BE2C (cell line): Measurements from ENCODE around the gene KLHL41.
"Not testable (repeated sequence)": the region's sequence is repeated elsewhere in the genome, so short reads cannot be mapped to it uniquely, and the experiment has no call there.

Experiments used
- DNase-seq: peaks from one replicate; pipeline ENCODE4 v3.0.0-alpha.2; 2020
- H3K27me3 ChIP-seq: fragments of 250-450 bp; sonication (Bioruptor Pico); 2 replicates; pipeline ENCODE4 v1.5.1; 2020; ENCODE audit warnings: mild to moderate bottlenecking
- H3K36me3 ChIP-seq: fragments of 250-450 bp; sonication (Bioruptor Pico); 2 replicates; pipeline ENCODE4 v1.5.1; 2020; ENCODE audit warnings: mild to moderate bottlenecking
- H3K4me1 ChIP-seq: fragments of 250-450 bp; sonication (Bioruptor Pico); 2 replicates; pipeline ENCODE4 v1.5.1; 2020
- H3K4me3 ChIP-seq: 2 replicates; pipeline ENCODE4 v1.5.1; 2011; ENCODE audit warnings: low read depth, low read length
- H3K9me3 ChIP-seq: fragments of 250-450 bp; sonication (Bioruptor Pico); 2 replicates; pipeline ENCODE4 v1.5.1; 2020
- TF ChIP-seq, protein P1 (sequence below): IDR thresholded peaks from 2 replicates; pipeline ENCODE4 v1.5.1; 2012; ENCODE audit warnings: mild to moderate bottlenecking, low read depth, low read length

KLHL41 gene

GRCh38 chr2:169512525-169512924 is 3.0 kb downstream of the KLHL41 start:
- no peaks in the 10 kb centered on the region for H3K27me3 ChIP-seq
- H3K36me3 ChIP-seq: no peaks in the 10 kb centered on the region
- TF ChIP-seq, protein P1, sequence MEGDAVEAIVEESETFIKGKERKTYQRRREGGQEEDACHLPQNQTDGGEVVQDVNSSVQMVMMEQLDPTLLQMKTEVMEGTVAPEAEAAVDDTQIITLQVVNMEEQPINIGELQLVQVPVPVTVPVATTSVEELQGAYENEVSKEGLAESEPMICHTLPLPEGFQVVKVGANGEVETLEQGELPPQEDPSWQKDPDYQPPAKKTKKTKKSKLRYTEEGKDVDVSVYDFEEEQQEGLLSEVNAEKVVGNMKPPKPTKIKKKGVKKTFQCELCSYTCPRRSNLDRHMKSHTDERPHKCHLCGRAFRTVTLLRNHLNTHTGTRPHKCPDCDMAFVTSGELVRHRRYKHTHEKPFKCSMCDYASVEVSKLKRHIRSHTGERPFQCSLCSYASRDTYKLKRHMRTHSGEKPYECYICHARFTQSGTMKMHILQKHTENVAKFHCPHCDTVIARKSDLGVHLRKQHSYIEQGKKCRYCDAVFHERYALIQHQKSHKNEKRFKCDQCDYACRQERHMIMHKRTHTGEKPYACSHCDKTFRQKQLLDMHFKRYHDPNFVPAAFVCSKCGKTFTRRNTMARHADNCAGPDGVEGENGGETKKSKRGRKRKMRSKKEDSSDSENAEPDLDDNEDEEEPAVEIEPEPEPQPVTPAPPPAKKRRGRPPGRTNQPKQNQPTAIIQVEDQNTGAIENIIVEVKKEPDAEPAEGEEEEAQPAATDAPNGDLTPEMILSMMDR: no peak
- no peak overlapping the region for H3K4me3 ChIP-seq
- no peak for DNase-seq
- no peaks in the 10 kb centered on the region for H3K9me3 ChIP-seq
- no peaks in the 10 kb centered on the region for H3K4me1 ChIP-seq

DNA sequence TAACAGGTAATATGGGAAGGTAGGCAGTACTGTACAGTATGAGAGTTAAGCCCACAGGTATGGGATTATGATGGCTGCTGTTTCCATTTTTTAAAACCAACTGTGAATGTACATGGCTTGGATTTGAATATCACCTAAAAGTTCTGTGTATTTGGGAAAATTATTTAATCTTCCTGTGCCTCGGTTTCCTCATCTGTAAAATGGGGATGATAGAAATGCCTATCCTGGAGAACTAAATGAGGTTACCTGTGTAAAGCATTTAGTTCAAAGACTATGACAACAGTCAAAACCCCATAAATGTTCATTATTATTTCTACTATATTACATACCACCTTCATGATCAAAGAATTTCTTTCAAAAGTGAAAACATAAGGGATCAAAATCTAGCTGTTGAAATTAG is 3.6 kb downstream of the KLHL41 start:
- Histone ChIP-seq H3K4me1 (no peaks in the 10 kb centered on the region), H3K9me3 (no peaks in the 10 kb centered on the region), H3K27me3 (no peaks in the 10 kb centered on the region), H3K36me3 (no peaks in the 10 kb centered on the region), H3K4me3 (no peak overlapping the region)
- DNase-seq: no peak
- TF ChIP-seq, protein P1: no peak

DNA sequence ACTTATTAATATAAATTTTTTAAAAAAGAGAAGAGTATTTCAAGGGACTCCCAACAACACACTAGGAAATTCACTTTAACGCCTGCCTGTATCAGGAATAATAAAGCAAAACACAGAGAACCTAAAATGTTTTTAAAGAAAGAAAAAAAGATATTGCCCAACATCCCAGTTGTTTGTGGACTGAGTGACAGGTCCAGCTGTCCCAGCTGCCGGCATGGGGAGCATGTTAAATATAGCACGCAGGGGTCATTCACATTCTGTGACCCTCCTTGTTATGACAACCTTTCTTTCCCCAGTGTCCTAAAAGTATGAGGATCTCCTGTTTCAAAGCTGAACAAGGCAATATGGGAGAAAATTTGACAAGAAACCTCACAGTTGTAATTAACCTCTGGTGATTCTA is 4.4 kb downstream of the KLHL41 start:
- Histone ChIP-seq H3K27me3 (no peaks in the 10 kb centered on the region), H3K36me3 (no peaks in the 10 kb centered on the region), H3K9me3 (no peaks in the 10 kb centered on the region), H3K4me3 (no peak overlapping the region), H3K4me1 (no peaks in the 10 kb centered on the region)
- TF ChIP-seq, protein P1: no peak
- DNase-seq: no peak

DNA sequence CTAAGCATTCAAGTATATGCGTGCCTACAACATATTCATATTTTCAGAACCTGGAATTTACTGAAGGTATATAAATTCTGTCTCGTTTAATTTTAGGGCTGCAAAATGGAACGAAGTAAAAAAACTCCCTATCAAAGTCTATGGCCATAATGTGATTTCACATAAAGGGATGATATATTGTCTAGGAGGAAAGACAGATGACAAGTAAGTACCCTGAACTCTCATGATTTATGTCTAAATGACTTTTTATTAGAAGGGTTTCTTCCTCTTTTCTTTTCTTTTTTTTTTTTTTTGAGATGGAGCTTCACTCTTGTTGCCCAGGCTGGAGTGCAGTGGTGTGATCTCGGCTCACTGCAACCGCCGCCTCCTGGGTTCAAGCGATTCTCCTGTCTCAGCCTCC is 5.3 kb downstream of the KLHL41 start:
- not testable (repeated sequence) for H3K9me3 ChIP-seq, H3K4me1 ChIP-seq, H3K4me3 ChIP-seq, DNase-seq, H3K27me3 ChIP-seq, H3K36me3 ChIP-seq

GRCh38 chr2:169516488-169516995 is 7.0 kb downstream of the KLHL41 start:
- H3K4me1 ChIP-seq, H3K27me3 ChIP-seq, H3K36me3 ChIP-seq, H3K4me3 ChIP-seq, DNase-seq, H3K9me3 ChIP-seq: not testable (repeated sequence)

DNA sequence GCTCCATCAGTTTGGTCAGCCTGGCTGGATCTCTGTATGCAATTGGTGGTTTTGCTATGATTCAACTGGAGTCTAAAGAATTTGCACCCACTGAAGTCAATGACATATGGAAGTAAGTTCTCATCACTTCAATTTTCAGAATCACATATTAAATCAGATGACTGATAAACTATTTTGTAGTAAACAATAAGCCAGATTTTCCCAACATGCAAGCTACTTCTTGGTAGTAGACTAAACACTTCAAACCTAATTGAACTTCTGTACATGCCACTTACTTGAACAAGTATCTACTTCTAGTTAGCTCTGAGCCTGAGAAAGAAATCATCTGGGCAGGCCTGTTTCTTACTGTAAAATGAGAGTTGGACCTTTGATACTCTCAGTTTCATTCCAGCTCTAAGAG is 11.4 kb downstream of the KLHL41 start:
- DNase-seq: no peak
- H3K4me3 ChIP-seq: no peak overlapping the region
- no peaks in the 10 kb centered on the region for H3K36me3 ChIP-seq
- no peaks in the 10 kb centered on the region for H3K27me3 ChIP-seq
- TF ChIP-seq, protein P1: no peak
- no peaks in the 10 kb centered on the region for H3K4me1 ChIP-seq
- no peaks in the 10 kb centered on the region for H3K9me3 ChIP-seq

- Histone ChIP-seq H3K36me3 (no peaks in the 10 kb centered on the region), H3K27me3 (no peaks in the 10 kb centered on the region), H3K4me3 (no peak overlapping the region), H3K4me1 (no peaks in the 10 kb centered on the region), H3K9me3 (no peaks in the 10 kb centered on the region)
- TF ChIP-seq, protein P1: no peak
- no peak for DNase-seq
Measured at GRCh38 chr2:169523681-169524080, 14.2 kb downstream of the KLHL41 start.
